D721Med (cell line): Measurements from ENCODE around the gene INTS6L.

Source experiments
- DNase-seq: peaks from one replicate; pipeline ENCODE4 v3.0.0; 2011; ENCODE audit warnings: low spot score; ENCODE audit not compliant: insufficient read length
- FAIRE-seq: peaks from 2 replicates; lab custom pipeline; 2011; peaks lifted over from hg19 to GRCh38; lab: Jason Lieb, UNC
- TF ChIP-seq, protein P1 (sequence below): IDR thresholded peaks from 2 replicates; pipeline ENCODE4 v1.5.1; 2012; ENCODE audit warnings: mild to moderate bottlenecking, control low read depth; ENCODE audit not compliant: insufficient read depth; ENCODE audit errors: missing control alignments

The INTS6L gene

DNA sequence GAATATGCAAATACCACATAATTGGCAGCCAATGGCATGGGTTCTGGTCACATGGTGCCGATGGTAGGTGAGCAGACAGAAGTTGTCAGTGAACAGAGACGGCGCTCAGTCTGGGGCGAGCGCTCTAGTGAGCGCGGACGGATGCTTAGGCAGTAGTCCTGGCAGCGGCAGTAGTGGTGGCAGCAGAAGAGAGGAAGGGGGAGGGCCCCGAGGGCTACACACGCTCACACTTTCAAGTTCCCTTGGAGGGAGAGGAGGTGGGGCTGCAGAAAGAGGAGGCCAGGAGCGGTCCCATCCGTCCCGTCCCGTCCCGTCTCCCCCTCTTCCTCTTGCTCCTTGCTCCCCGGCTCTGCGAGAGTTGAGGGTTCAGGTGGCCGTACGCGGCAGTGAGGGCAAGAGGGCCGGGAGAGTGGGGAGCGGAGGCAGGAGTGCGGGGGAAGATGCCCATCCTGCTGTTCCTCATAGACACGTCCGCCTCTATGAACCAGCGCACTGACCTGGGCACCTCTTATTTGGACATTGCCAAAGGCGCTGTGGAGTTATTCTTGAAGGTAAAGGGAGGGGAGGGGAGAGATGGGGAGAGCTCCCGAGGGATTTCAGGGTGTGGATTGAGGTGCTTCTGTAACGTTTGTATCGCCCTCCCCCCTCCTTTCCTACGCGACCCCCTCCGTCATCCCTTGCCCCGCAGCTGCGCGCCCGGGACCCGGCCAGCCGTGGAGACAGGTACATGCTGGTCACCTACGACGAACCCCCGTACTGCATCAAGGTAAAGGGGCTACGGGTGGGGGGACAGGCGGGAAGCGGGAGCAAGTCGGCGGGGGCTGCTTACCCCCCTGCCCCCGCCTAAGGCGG, at the start of gene INTS6L:
Gene INTS6L (plus strand): TSS at position 108 of the 852 bp plus-strand sequence. CDS start 333 bp downstream, at position 441.
- TF ChIP-seq, protein P1, sequence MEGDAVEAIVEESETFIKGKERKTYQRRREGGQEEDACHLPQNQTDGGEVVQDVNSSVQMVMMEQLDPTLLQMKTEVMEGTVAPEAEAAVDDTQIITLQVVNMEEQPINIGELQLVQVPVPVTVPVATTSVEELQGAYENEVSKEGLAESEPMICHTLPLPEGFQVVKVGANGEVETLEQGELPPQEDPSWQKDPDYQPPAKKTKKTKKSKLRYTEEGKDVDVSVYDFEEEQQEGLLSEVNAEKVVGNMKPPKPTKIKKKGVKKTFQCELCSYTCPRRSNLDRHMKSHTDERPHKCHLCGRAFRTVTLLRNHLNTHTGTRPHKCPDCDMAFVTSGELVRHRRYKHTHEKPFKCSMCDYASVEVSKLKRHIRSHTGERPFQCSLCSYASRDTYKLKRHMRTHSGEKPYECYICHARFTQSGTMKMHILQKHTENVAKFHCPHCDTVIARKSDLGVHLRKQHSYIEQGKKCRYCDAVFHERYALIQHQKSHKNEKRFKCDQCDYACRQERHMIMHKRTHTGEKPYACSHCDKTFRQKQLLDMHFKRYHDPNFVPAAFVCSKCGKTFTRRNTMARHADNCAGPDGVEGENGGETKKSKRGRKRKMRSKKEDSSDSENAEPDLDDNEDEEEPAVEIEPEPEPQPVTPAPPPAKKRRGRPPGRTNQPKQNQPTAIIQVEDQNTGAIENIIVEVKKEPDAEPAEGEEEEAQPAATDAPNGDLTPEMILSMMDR: no peak
- FAIRE-seq (peak; percentile 87), DNase-seq (peak; percentile 29)

GRCh38 chrX:135476378-135476777, 44.1 kb upstream of the INTS6L start:
- DNase-seq: no peak
- TF ChIP-seq, protein P1: no peak
- FAIRE-seq: no peak

- FAIRE-seq: peak; percentile 61
- TF ChIP-seq, protein P1: peak; percentile 57
These were observed 42.9 kb upstream of the INTS6L start for GRCh38 chrX:135477576-135477975.

DNA sequence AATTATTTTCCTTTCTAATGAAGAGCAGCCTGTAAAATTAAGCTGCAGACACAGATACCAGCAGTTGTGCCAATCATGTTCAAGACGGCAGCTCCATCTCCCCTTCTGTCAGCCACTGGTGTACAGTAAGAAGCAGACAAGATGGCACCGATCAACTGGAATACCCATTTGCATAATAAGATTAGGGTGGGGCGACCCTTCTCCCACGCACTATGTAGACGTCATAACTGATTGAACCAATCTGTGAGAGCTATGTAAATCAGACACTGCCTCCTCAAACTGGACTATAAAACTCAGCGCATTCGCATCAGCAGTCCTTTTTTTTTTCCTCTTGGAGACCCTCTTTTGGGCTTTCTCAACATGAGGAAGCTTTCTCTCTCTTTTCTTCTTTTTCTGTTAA, 40.4 kb upstream of the INTS6L start:
- TF ChIP-seq, protein P1: no peak
- no peak for DNase-seq
- no peak for FAIRE-seq

More at GRCh38 chrX:135477576-135477975, 42.9 kb upstream of the INTS6L start:
- no peak for DNase-seq

GRCh38 chrX:135481696-135482179, 38.7 kb upstream of the INTS6L start:
- FAIRE-seq: no peak
- TF ChIP-seq, protein P1: no peak
- no peak for DNase-seq

- peak; percentile 63 for FAIRE-seq
- TF ChIP-seq, protein P1: peak; percentile 64
- no peak for DNase-seq
These were observed 35.7 kb upstream of the INTS6L start for GRCh38 chrX:135484641-135485289.
